Measurements from ENCODE around the gene PRKAG3.
"Not testable (repeated sequence)": the region's sequence is repeated elsewhere in the genome, so short reads cannot be mapped to it uniquely, and the experiment has no call there.

The PRKAG3 gene

DNA sequence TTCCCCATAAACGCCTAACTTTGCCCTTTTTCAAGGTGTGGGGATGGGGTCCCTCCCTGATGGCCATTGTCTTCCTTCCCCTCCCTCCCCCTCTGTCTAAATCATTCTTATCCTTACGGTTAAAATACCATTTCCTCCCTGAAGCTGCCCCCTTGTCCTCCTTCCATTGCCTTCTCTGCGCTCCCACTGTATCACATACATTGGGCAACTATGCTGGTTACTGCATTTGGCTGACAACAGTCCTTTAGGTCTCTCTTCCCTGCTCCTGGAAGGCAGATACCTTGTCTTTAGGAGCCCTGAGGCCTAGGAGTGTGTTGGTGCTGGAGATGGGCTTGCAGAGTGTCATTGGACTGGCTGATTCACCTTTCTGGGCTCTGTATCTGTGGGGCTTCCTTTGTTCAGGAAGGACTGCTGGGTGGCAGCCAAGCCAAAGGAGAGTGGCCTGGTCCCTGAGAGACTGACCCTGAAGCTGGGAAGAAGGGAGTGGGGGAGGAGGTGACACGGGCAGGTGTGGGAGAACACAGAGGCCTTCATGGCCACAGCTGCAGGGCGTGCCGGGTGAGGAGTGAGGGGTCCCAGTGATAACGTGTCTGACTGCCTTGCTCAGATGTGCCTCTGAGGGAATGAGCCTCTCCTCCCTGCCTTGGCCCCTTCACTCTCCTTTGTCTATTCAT lies 30.2 kb upstream of the PRKAG3 start:
- no peak for DNase-seq

DNA sequence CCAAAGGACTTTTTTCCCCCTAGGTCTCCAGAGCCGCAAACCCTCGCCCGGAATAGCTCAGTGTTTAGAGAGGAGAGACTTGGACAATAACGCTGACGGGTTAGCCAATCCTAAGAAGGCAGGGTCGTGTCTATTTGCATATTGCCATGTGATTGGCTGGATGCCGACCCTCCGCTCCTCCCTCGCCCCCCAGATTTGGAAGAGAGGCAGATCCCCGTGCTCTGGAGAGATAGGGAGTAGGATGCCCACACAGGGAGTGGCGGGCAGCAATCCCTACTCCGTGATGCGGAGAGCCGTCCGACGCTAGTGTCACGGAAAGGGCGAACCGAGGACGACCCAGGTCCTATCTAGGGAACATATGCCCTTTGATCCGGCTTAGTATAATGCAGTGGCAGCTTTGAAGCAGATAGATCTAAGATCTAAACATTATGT lies 29.4 kb upstream of the PRKAG3 start:
- DNase-seq: no peak

- no peak for DNase-seq
These were observed 28.6 kb upstream of the PRKAG3 start for GRCh38 chr2:218859988-218860831.

DNA sequence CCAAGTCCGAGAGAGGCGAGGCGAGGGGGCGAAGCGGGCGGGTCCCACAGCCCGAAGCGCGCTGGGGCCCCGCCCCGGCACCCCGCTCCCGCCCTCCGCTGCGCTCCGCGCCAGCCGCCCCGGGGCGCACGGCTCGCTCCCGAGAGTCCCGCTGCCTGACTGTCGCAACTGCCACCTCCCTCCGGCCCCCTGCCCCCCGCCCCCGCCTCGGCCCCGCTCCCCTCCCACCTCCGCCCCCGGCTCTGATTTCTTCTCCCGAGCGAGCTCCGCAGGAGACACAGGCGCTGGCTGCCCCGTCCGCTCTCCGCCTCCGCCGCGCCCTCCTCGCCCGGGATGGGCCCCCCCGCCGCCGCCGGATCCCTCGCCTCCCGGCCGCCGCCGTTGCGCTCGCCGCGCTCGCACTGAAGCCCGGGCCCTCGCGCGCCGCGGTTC lies 28.0 kb upstream of the PRKAG3 start, which contains the start of gene WNT6:
WNT6 (plus strand) TSS at position 250 of the 432 bp plus-strand sequence. CDS start 233 bp downstream, outside the sequence.
- DNase-seq: no peak

- no peak for DNase-seq
These were observed 27.3 kb upstream of the PRKAG3 start for GRCh38 chr2:218858671-218859555.

- no peak for DNase-seq
These were observed 26.5 kb upstream of the PRKAG3 start for GRCh38 chr2:218858138-218858445.

DNA sequence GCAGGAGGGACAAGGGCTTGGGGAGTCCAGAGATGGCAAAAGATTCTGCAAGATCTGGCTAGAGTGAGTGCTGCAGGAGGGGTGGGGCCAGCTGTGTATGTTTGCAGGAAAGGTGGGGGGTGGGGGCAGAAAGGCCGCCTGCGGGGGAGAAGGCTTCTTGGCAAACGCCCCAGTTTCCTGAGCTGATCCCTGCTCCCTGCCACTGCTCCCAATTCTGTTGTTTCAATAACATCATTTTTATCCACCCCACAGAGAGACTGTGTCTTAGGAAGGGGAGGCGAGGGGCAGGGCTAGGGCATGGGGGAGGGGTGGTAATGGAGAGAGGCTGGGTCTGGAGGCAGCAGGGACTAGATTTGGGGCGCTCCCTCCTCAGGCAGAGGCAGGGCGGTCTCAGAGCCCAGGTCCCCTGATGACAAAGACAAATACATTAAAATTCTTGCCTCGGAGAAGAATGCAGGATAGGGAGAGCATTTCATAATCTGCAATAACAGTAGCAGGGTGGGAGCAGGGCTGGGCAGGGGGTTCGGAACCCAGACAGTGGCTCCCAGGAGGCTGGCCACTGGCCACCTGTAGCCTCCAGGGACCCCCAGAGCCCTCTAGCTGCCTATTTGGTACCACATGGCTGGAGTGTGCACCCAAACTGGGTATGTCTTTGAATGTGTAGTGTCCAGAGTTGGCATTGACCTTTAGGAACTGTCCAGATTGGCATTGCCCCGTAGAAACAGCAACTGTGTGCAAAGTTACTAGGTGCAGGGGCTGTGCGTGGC lies 26.0 kb upstream of the PRKAG3 start:
- no peak for DNase-seq

DNA sequence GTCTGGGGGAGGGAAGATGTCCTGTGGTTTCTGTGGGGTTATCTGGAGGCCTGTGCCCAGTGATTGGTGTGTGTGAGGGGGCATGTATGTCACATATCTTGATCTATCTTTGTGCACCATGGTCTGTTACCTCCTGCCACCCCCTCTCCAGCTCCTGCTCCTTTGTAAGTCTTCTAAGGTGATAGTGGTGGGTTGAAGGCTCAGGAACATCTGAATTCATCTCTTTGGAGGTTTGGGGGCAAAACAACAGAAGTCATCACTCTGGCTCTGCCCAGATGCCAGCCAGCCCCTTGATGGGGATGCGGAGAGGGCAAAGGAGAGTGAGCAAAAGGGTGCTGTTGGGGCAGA lies 25.3 kb upstream of the PRKAG3 start:
- DNase-seq: no peak

- no peak for DNase-seq
These were observed 24.7 kb upstream of the PRKAG3 start for GRCh38 chr2:218856167-218856895.

DNA sequence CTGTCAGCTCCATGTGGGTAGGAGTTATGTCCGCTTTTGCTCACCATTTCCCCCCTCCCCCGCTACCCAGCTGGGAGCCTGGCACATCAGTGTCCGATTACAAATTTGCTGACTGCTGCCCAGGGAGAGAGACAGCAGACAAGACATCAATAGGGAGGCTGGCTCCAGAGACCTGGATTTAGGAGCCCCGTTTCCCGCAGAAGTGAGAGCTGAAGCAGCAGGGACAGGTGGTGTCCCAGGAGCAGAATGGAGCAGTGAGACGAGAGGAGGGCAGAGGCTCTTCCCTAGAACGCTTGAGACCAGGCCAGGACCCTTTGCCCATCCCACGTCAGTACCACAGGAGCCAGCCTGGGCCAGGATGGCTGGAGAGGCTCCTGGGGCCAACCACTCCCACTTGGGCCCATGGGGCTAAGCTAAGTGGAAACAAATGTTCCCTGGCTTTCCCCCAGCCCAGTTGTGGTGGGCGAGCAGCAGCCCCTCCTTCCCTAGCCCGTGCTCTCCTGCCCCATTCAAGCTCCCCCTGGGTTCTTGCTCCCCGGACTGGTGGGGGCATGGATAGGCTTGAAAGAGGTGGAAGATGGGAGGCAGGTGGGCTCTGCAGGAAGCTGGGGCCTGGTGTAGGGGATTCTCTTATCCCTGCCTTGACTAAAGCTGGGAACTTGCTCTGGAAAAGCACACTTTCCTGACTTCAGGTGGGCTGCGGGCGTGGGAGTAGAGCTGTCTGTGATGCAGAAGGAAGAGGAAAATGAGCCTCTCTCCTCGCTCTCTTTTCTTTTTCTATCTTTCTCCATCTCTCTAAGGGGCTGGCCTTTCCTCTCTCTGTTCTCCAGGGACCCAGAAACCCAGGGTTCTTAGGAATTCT lies 23.9 kb upstream of the PRKAG3 start:
- DNase-seq: no peak

- DNase-seq: no peak
These were observed 23.3 kb upstream of the PRKAG3 start for GRCh38 chr2:218854860-218855259.

DNA sequence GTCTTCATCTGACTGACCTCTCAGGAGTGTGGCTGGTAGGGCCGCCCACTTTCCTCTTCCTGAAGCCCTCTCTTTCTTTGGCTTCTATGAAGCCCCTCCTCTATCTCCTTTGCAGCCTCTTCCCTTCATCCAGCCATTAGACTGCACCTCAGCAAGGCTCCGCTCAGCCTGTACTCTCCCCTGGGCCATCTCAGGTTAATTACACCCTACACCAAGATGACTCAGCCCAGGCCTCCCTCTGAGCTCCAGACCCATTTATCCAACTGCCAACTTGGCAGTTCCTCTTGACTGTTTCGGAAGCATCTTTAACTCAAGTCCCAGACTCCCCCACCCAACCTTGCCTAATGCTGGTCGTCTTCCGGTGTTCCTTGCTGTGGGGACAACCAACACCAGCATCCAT lies 22.2 kb upstream of the PRKAG3 start:
- DNase-seq: no peak

- DNase-seq: peak; percentile 63 to 73
These were observed 21.5 kb upstream of the PRKAG3 start for GRCh38 chr2:218852911-218853667.

- no peak for DNase-seq
These were observed 19.7 kb upstream of the PRKAG3 start for GRCh38 chr2:218851286-218851685.

GRCh38 chr2:218850796-218851195 lies 19.2 kb upstream of the PRKAG3 start:
- DNase-seq: no peak

DNA sequence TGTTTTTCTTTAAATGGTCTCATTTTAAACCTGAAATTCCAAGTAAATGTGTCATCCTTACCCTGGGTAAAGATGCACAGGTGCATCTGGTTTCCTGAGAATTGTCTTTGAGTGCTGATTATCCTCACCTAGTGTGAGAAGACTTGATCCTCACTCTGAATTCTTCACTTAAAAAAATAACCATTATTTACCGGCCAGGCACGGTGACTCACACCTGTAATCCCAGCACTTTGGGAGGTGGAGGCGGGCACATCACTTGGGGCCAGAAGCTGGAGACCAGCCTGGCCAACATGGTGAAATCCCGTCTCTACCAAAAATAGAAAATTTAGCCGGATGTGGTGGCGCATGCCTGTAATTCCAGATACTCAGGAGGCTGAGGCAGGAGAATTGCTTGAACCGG lies 18.1 kb upstream of the PRKAG3 start:
- DNase-seq: no peak

GRCh38 chr2:218846963-218847362 lies 15.4 kb upstream of the PRKAG3 start:
- not testable (repeated sequence) for DNase-seq

GRCh38 chr2:218844334-218844733 lies 12.7 kb upstream of the PRKAG3 start:
- not testable (repeated sequence) for DNase-seq

- no peak for DNase-seq
These were observed 8.3 kb upstream of the PRKAG3 start for GRCh38 chr2:218839888-218840287.

DNA sequence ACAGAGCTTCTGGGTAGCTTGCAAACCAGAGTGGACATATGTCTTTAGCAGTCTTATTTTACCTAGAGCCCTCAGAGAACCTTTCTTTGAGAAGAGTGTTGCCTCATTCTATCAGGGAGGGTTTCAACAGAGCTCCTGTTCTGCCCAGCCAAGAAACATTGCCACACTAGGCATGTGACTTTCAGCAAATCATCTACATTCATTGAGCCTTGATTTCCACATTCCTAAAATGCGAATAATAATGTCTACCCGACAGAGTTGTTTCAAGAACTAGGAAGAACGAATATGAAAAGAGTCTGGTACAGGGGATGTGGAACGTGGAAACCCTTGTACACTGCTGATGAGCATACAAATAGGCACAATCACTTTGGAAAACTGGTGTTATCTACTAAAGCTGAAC lies 7.8 kb upstream of the PRKAG3 start:
- DNase-seq: no peak
